ENCODE results near the gene CBS. TPM values are rescaled to one million over a fixed set of nuclear protein-coding genes. Genes with fewer than 3 reads are reported as not detected.
"Not testable (repeated sequence)": the region's sequence is repeated elsewhere in the genome, so short reads cannot be mapped to it uniquely, and the experiment has no call there.

Gene CBS
- total RNA-seq, 1 experiment from 2014 or later, result 380 TPM

DNA sequence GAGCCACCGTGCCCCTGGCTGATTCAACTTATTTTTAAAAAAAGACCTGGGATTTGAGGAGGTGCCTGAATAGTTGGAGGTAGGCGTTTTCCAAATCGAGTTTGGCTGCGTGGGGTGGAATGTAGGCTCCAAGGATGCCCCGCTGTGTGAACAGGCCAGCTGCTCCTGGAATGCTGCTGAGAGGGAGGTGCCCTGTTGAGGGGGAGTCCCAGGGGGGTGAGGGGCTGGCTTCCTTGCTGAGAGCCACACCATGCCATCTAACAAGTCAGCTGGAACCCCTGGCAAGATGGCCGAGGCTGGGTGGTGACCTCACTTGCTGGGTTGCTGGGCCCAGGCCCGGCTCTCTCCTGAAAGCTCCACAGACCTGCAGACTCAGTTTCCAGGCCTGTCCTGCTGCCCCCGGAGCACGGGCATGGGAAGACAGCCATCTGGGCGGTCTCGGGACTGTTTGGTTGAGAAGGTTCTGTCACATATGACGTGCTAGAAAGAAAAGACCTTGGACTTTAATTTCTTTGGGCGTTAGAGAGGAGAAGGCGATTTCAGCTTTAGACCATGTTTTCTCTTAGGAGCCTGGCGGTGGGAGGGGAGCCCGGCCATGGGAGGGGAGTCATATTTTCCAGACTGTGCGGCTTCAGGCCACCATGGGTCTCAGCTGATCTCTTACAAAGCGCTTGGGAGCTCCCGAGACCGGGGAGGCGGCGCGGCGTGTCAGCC lies 7.1 kb upstream of the CBS start:
- H3K27me3 ChIP-seq (ENCODE audit: control insufficient read depth, insufficient read depth, low read length); H3K4me3 ChIP-seq (ENCODE audit: insufficient read depth, low read depth, low read length); H3K36me3 ChIP-seq (replicated peaks; ENCODE audit: control insufficient read depth, insufficient read depth, low read length); DNase-seq: not testable (repeated sequence)

- H3K27me3 ChIP-seq (ENCODE audit: control insufficient read depth, insufficient read depth, low read length); H3K36me3 ChIP-seq (replicated peaks; ENCODE audit: control insufficient read depth, insufficient read depth, low read length); DNase-seq: not testable (repeated sequence)
- peak overlapping the region; percentile 32 for H3K4me3 ChIP-seq (ENCODE audit: insufficient read depth, low read depth, low read length)
Measured at GRCh38 chr21:43076643-43077042, 1.0 kb upstream of the CBS start.

DNA sequence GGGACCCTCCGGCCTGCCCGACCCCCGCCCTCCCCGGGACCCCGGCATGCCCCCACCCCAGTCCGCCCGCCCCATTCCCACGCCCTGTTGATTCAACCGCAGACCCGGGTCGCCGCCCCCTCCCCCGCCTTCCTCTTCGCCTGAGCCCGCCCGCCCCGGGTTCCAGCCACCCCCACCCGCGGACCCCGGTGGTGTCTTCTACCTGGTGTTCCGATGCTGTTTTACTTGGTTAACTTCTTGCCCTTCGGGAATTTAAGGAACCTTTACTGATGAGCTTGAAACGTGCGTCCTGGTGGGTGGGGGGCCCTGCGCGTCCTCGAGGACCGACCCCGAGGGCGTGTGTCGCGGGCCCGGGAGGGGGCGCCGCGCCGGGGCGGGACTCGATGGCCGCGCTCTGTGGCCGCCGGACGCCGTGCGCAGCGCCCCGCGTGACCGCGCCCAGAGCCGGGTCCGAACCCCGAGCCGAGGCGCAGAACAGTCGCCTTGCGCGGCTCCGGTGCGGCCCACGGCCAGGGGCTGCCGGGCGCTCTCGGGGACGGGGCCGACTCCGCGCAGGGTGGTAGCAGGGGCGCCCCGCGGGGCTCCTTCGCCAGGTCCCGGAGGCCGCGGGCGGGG lies 495 bp upstream of the CBS start:
- not testable (repeated sequence) for H3K36me3 ChIP-seq (replicated peaks; ENCODE audit: control insufficient read depth, insufficient read depth, low read length); H3K27me3 ChIP-seq (ENCODE audit: control insufficient read depth, insufficient read depth, low read length); H3K4me3 ChIP-seq (ENCODE audit: insufficient read depth, low read depth, low read length); DNase-seq

- H3K4me3 ChIP-seq (ENCODE audit: insufficient read depth, low read depth, low read length); DNase-seq; H3K27me3 ChIP-seq (ENCODE audit: control insufficient read depth, insufficient read depth, low read length); H3K36me3 ChIP-seq (replicated peaks; ENCODE audit: control insufficient read depth, insufficient read depth, low read length): not testable (repeated sequence)
Measured at GRCh38 chr21:43074401-43075169, 1.1 kb downstream of the CBS start.

- not testable (repeated sequence) for H3K4me3 ChIP-seq (ENCODE audit: insufficient read depth, low read depth, low read length)
Measured at GRCh38 chr21:43072742-43073141, 2.9 kb downstream of the CBS start.

GRCh38 chr21:43069682-43070081 lies 6.0 kb downstream of the CBS start:
- H3K27me3 ChIP-seq (ENCODE audit: control insufficient read depth, insufficient read depth, low read length); H3K36me3 ChIP-seq (replicated peaks; ENCODE audit: control insufficient read depth, insufficient read depth, low read length); H3K4me3 ChIP-seq (ENCODE audit: insufficient read depth, low read depth, low read length); DNase-seq: not testable (repeated sequence)

More at GRCh38 chr21:43072742-43073141, 2.9 kb downstream of the CBS start:
- H3K27me3 ChIP-seq (ENCODE audit: control insufficient read depth, insufficient read depth, low read length); DNase-seq; H3K36me3 ChIP-seq (replicated peaks; ENCODE audit: control insufficient read depth, insufficient read depth, low read length): not testable (repeated sequence)

GRCh38 chr21:43068065-43068464 lies 7.6 kb downstream of the CBS start:
- not testable (repeated sequence) for H3K36me3 ChIP-seq (replicated peaks; ENCODE audit: control insufficient read depth, insufficient read depth, low read length); DNase-seq; H3K27me3 ChIP-seq (ENCODE audit: control insufficient read depth, insufficient read depth, low read length); H3K4me3 ChIP-seq (ENCODE audit: insufficient read depth, low read depth, low read length)

DNA sequence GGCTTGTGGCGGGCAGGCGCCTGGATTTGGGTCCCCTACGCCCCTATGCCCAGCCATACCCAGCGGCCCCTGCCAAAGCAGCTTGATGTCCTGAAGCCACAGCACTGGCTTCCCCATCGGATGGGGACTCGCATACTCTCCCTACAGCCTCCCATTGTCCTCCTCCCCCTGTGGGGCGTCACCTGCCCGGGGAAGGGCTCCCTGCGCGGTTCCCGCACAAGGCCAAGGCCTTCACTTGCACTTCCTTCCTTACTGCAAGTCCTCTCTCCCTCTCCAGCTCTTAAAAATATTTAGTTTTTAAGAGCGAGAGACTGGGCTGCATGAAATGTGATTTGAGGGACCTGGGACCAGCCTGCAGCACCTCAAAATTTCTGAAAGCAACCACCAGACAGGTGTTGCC lies 8.9 kb downstream of the CBS start:
- H3K4me3 ChIP-seq (ENCODE audit: insufficient read depth, low read depth, low read length); H3K27me3 ChIP-seq (ENCODE audit: control insufficient read depth, insufficient read depth, low read length); DNase-seq: not testable (repeated sequence)

DNA sequence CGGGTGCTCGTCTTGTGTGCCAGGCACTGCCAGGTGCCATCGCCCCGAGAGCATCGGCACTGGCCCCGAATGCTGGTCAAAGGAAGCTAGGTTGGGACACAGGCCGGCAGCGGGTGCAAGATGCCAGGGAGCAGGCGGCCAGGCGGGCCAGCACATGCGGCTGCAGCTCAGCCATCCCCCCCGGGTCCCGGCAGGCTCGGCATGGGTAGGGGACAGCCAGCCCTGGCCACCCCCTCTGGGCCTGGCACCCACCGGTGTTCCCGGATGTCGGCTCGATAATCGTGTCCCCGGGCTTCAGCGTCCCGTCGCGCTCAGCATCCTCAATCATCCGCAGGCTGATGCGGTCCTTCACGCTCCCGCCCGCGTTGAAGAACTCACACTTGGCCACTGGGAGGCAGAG lies 9.6 kb downstream of the CBS start:
- H3K4me3 ChIP-seq (ENCODE audit: insufficient read depth, low read depth, low read length); H3K27me3 ChIP-seq (ENCODE audit: control insufficient read depth, insufficient read depth, low read length); H3K36me3 ChIP-seq (replicated peaks; ENCODE audit: control insufficient read depth, insufficient read depth, low read length); DNase-seq: not testable (repeated sequence)

More for the DNA sequence above, 8.9 kb downstream of the CBS start:
- not testable (repeated sequence) for H3K36me3 ChIP-seq (replicated peaks; ENCODE audit: control insufficient read depth, insufficient read depth, low read length)

DNA sequence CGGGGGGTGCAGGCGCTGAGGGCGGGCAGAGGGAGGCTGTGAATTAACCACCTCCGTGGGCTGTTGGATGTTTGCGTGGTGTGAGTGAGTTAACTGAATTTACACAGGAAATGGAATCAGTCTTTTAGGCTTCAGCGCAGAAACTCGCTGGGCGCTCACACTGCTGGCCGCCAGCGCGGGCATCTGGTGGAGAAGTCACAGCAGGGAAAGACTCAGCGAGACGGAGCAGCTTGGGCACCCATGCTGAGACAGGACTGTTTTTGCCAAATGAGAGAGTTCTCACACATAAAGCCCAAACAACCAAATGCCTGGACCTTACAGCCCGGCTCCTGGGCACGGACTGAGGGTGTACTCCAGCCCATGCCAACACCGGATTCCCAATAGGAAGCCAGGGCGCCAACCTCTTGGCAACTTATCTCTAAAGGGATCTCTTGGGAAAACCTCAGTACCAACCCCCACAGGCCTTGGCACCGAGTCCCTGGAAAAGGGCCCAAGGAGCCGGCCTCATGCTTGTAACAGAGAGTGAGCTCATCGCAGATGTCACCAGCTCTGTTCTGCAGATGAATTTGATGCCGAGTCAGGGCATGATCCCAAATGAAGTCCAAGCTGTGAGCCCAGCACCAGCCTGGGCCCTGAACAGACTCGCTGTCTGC lies 11.2 kb downstream of the CBS start:
- not testable (repeated sequence) for DNase-seq; H3K27me3 ChIP-seq (ENCODE audit: control insufficient read depth, insufficient read depth, low read length); H3K36me3 ChIP-seq (replicated peaks; ENCODE audit: control insufficient read depth, insufficient read depth, low read length); H3K4me3 ChIP-seq (ENCODE audit: insufficient read depth, low read depth, low read length)

DNA sequence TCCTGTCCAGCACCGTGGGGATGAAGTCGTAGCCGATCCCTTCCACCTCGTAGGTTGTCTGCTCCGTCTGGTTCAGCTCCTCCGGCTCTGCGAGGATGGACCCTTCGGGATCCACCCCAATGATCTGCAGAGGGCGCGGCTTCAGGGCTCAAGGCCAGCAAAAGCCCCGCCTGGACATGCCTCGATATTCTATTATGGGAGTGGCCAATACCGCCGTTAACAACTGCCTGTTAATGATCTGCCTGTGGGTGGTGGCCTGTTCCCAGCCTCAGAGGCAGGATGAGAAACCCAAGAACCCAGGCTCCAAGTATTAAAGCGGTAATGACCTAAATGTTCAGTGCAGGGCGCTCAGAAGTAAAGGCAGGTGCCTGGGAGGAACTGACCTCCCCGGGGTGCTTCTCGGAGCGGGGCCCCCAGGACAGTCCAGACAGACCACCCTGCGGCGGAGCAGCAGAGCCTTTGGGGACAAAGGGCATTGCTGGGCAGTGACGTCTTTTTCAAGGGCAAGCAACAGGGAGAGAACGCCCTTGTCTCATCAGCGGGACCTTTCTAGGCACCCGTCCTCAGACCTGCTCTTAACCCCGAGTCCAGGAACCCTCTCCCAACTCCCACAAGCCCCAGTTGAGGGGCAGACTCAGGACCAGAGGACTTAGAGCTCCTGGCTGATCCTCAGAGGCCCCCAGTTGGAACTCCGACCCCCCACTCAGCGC lies 12.5 kb downstream of the CBS start:
- H3K4me3 ChIP-seq (ENCODE audit: insufficient read depth, low read depth, low read length); H3K36me3 ChIP-seq (replicated peaks; ENCODE audit: control insufficient read depth, insufficient read depth, low read length); DNase-seq; H3K27me3 ChIP-seq (ENCODE audit: control insufficient read depth, insufficient read depth, low read length): not testable (repeated sequence)

DNA sequence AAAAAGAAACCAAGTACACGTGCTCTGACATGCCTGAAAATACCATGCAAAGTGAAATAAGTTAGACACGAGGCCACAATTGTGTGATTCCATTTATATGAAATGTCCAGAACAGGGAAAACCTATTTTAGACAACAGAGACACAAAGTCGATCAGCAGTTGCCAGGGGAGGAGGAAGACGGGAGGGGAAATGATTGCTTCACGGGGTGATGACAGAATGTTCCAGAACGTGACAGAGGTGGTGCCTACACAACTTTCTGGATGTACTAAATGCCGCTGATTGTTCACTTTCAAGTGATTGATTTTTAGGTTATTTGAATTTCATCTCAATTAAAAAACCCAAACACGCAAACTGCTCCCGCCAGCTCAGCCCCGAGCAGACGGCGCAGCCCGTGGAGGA lies 22.5 kb downstream of the CBS start:
- not testable (repeated sequence) for H3K36me3 ChIP-seq (replicated peaks; ENCODE audit: control insufficient read depth, insufficient read depth, low read length); H3K4me3 ChIP-seq (ENCODE audit: insufficient read depth, low read depth, low read length); DNase-seq; H3K27me3 ChIP-seq (ENCODE audit: control insufficient read depth, insufficient read depth, low read length)

GRCh38 chr21:43045876-43046821 lies 29.5 kb downstream of the CBS start:
- H3K27me3 ChIP-seq (ENCODE audit: control insufficient read depth, insufficient read depth, low read length); H3K36me3 ChIP-seq (replicated peaks; ENCODE audit: control insufficient read depth, insufficient read depth, low read length); DNase-seq; H3K4me3 ChIP-seq (ENCODE audit: insufficient read depth, low read depth, low read length): not testable (repeated sequence)
